CD14-positive monocyte (primary cell): Measurements from ENCODE around the gene EOMES. TPM values are rescaled to one million over a fixed set of nuclear protein-coding genes. Genes with fewer than 3 reads are reported as not detected.

ENCODE experiments used
- DNase-seq, 3 donors: peaks; one replicate each; pipeline ENCODE4 v3.0.0-alpha.2; 2011 to 2022
- H2AFZ ChIP-seq: 2 replicates; pipeline ENCODE4 v1.6.0; 2012; ENCODE audit warnings: mild to moderate bottlenecking, low read depth, low read length, inconsistent platforms; ENCODE audit not compliant: insufficient read depth, poor library complexity, severe bottlenecking
- H3K27ac ChIP-seq, 2 donors: 1 replicate in 1 of 2; 2 replicates in 1 of 2; pipeline ENCODE4 v1.5.1; 2012 to 2013; ENCODE audit warnings: low read length in 2 of 2, control low read depth in 1 of 2, inconsistent platforms in 1 of 2, low read depth in 1 of 2, mild to moderate bottlenecking in 1 of 2
- H3K27me3 ChIP-seq, 2 donors: one replicate each; pipeline versions ENCODE4 v1.6.0 to v1.6.1; 2011 to 2013; ENCODE audit warnings: low read length in 2 of 2; ENCODE audit not compliant: control insufficient read depth in 2 of 2, insufficient read depth in 2 of 2
- H3K36me3 ChIP-seq, 2 donors: replicated peaks in 1 of 2; 1 replicate in 1 of 2; 2 replicates in 1 of 2; pipeline versions ENCODE4 v1.5.1 to v1.6.1; 2012 to 2013; ENCODE audit warnings: low read length in 2 of 2, control low read depth in 1 of 2, inconsistent platforms in 1 of 2, mild to moderate bottlenecking in 1 of 2; ENCODE audit not compliant: insufficient read depth in 2 of 2, control insufficient read depth in 1 of 2
- H3K4me1 ChIP-seq, 2 donors: 1 replicate in 1 of 2; 2 replicates in 1 of 2; pipeline versions ENCODE4 v1.5.1 to v1.6.1; 2012 to 2013; ENCODE audit warnings: low read length in 2 of 2, control low read depth in 1 of 2, inconsistent platforms in 1 of 2, mild to moderate bottlenecking in 1 of 2, moderate library complexity in 1 of 2; ENCODE audit not compliant: insufficient read depth in 2 of 2, control insufficient read depth in 1 of 2
- H3K4me2 ChIP-seq: replicated peaks from 2 replicates; pipeline ENCODE3; 2012; ENCODE audit warnings: low read length, moderate library complexity, mild to moderate bottlenecking; ENCODE audit not compliant: poor library complexity, severe bottlenecking; ENCODE audit errors: extremely low read depth
- H3K4me3 ChIP-seq, 3 experiments: fragments of 200-600 bp in 1 of 3; sonication (generic) in 1 of 3; replicated peaks in 1 of 3; 1 replicate in 2 of 3; 2 replicates in 1 of 3; pipeline ENCODE4 v1.5.1; 2011 to 2013; ENCODE audit warnings: low read length in 3 of 3, mild to moderate bottlenecking in 3 of 3, control low read depth in 2 of 3, low read depth in 2 of 3, inconsistent platforms in 1 of 3, moderate library complexity in 1 of 3
- H3K79me2 ChIP-seq: 2 replicates; pipeline ENCODE4 v1.6.0; 2012; ENCODE audit warnings: mild to moderate bottlenecking, control low read depth, inconsistent platforms, low read length, moderate library complexity; ENCODE audit not compliant: insufficient read depth
- H3K9ac ChIP-seq: 2 replicates; pipeline ENCODE4 v1.6.0; 2017; ENCODE audit warnings: low read length, mild to moderate bottlenecking; ENCODE audit not compliant: insufficient read depth, poor library complexity, severe bottlenecking
- H3K9me3 ChIP-seq, 2 donors: replicated peaks in 1 of 2; 1 replicate in 1 of 2; 2 replicates in 1 of 2; pipeline versions ENCODE4 v1.5.1 to v1.6.1; 2012 to 2013; ENCODE audit warnings: low read length in 2 of 2, control low read depth in 1 of 2; ENCODE audit not compliant: control insufficient read depth in 1 of 2, insufficient read depth in 1 of 2
- H4K20me1 ChIP-seq: 2 replicates; pipeline ENCODE4 v1.6.0; 2012; ENCODE audit warnings: mild to moderate bottlenecking, low read length, control low read depth, moderate library complexity; ENCODE audit not compliant: insufficient read depth
- H3K27ac Mint-ChIP-seq, 7 donors: one replicate each; pipeline ENCODE4 v1.8.0; 2020; ENCODE audit warnings: mild to moderate bottlenecking in 7 of 7, mixed read lengths in 7 of 7, moderate library complexity in 6 of 7, inconsistent platforms in 2 of 7
- H3K27me3 Mint-ChIP-seq, 3 donors: one replicate each; pipeline ENCODE4 v1.8.0; 2021 to 2022; ENCODE audit warnings: low read depth in 3 of 3, mild to moderate bottlenecking in 3 of 3, mixed read lengths in 3 of 3, moderate library complexity in 3 of 3, inconsistent platforms in 1 of 3
- H3K36me3 Mint-ChIP-seq, 2 donors: one replicate each; pipeline ENCODE4 v1.8.0; 2020; ENCODE audit warnings: mixed read lengths in 2 of 2, inconsistent platforms in 1 of 2, mild to moderate bottlenecking in 1 of 2
- H3K4me1 Mint-ChIP-seq: one replicate; pipeline ENCODE4 v1.8.0; 2020; ENCODE audit warnings: mild to moderate bottlenecking, mixed read lengths
- H3K4me3 Mint-ChIP-seq, 2 donors: one replicate each; pipeline ENCODE4 v1.8.0; 2020; ENCODE audit warnings: mild to moderate bottlenecking in 2 of 2, mixed read lengths in 2 of 2, moderate library complexity in 1 of 2
- H3K9me3 Mint-ChIP-seq, 7 donors: one replicate each; pipeline ENCODE4 v1.8.0; 2020 to 2022; ENCODE audit warnings: mixed read lengths in 7 of 7, mild to moderate bottlenecking in 6 of 7, moderate library complexity in 6 of 7, inconsistent platforms in 2 of 7
- CTCF ChIP-seq: fragments of 200-600 bp; IDR thresholded peaks from one replicate; pipeline ENCODE4 v1.8.0; 2022; ENCODE audit warnings: antibody characterized with exemption, mild to moderate bottlenecking
- WGBS: methylation state at CpG from one replicate; pipeline ENCODE4 v1.1.5; 2013; ENCODE audit warnings: missing lambda C conversion rate; ENCODE audit not compliant: insufficient coverage; 5-methylcytosine and 5-hydroxymethylcytosine counted together
- intact Hi-C, 2 donors: fragments of 100-400 bp; cut with micrococcal nuclease; formaldehyde crosslinking; loops; one replicate each; pipeline versions ENCODE4 v1.15.0 to v1.15.1; 2023
- polyA plus RNA-seq, 3 donors: library from polyadenylated mRNA; depleted of rRNA in 1 of 3; unstranded in 2 of 3; stranded (reverse) in 1 of 3; fragments of 300-500 nt in 2 of 3; fragments of >200 nt in 1 of 3; fragmentation: Illumina TruSeq in 2 of 3; gene quantifications; 1 replicate in 2 of 3; 2 replicates in 1 of 3; pipeline ENCODE4 v1.2.3, GENCODE V29; 2012 to 2021

Gene EOMES
- polyA plus RNA-seq, 3 donors, result 0.09 to 0.21 TPM; not detected in 1

- Mint-ChIP-seq H3K9me3 (peaks cover 0 to 27% (median 14%) of the 10 kb centered on the region in 7 donors), H3K4me1 (peaks cover 37% of the 10 kb centered on the region), H3K4me3 (peak overlapping the region; percentile 97 to 100), H3K27ac (peak overlapping the region in 3 of 7 donors; percentile 46 to 77 (median 59)), H3K27me3 (peaks cover 71 to 83% (median 77%) of the 10 kb centered on the region in 3 donors), H3K36me3 (peaks cover 8 to 16% of the 10 kb centered on the region in 2 donors)
- peak; percentile 84 for TF ChIP-seq CTCF
- Histone ChIP-seq H4K20me1 (no peaks in the 10 kb centered on the region), H2AFZ (peak overlapping the region; percentile 87), H3K27ac (no peak overlapping the region), H3K9me3 (peaks cover 2 to 23% of the 10 kb centered on the region in 2 donors), H3K79me2 (no peaks in the 10 kb centered on the region), H3K4me3 (peak overlapping the region; percentile 52 to 87 (median 57)), H3K9ac (peak overlapping the region; percentile 47), H3K4me2 (peak overlapping the region; percentile 97), H3K36me3 (no peaks in the 10 kb centered on the region), H3K27me3 (peaks cover 65 to 84% of the 10 kb centered on the region in 2 donors), H3K4me1 (peaks cover 31 to 34% of the 10 kb centered on the region in 2 donors)
- DNase-seq, result peak; percentile 49 to 65 (median 55)
- under 1% methylated on average over 42 of the region's 49 CpGs for WGBS
- intact Hi-C loops, result loop anchor here (5.0 to 10.0 kb wide), 2 partner anchors 615 to 622 kb away; no protein-coding TSS in a partner anchor
These were observed 9.7 kb downstream of the EOMES start for GRCh38 chr3:27712136-27713077.

- H3K9ac ChIP-seq, result no peak overlapping the region
- peaks cover 0 to under 1% of the 10 kb centered on the region in 2 donors for H3K9me3 ChIP-seq
- Mint-ChIP-seq H3K4me1 (peaks cover 18% of the 10 kb centered on the region), H3K9me3 (peaks cover 0 to 10% (median 7%) of the 10 kb centered on the region in 7 donors), H3K27ac (no peak overlapping the region), H3K4me3 (no peak overlapping the region), H3K36me3 (peaks cover 8 to 10% of the 10 kb centered on the region in 2 donors), H3K27me3 (peaks cover 41 to 47% (median 45%) of the 10 kb centered on the region in 3 donors)
- H3K27me3 ChIP-seq, result peaks cover 26 to 42% of the 10 kb centered on the region in 2 donors
- H3K4me1 ChIP-seq, result peaks cover 10 to 13% of the 10 kb centered on the region in 2 donors
- no peak overlapping the region for H3K27ac ChIP-seq
- H4K20me1 ChIP-seq, result no peaks in the 10 kb centered on the region
- no peaks in the 10 kb centered on the region for H3K79me2 ChIP-seq
- intact Hi-C loops, result no loop called here
- 94% methylated on average over 4 of the region's 4 CpGs for whole genome bisulfite sequencing
- H3K36me3 ChIP-seq, result no peaks in the 10 kb centered on the region
- DNase-seq, result no peak
- no peak for TF ChIP-seq CTCF
- H2AFZ ChIP-seq, result no peak overlapping the region
- no peak overlapping the region for H3K4me3 ChIP-seq
- no peak overlapping the region for H3K4me2 ChIP-seq
These were observed 13.9 kb downstream of the EOMES start for GRCh38 chr3:27708250-27708649.
